GM06990 (cell line): ENCODE measurements around the gene SBF2.

ENCODE experiments used
- DNase-seq: peaks from one replicate; pipeline ENCODE4 v3.0.0-alpha.2; 2011; ENCODE audit not compliant: insufficient read length; ENCODE audit errors: extremely low read depth
- H3K27me3 ChIP-seq: replicated peaks from 2 replicates; pipeline ENCODE4 v1.6.0; 2011; ENCODE audit warnings: low read length; ENCODE audit not compliant: control insufficient read depth, insufficient read depth
- H3K36me3 ChIP-seq: 2 replicates; pipeline ENCODE4 v1.5.1; 2011; ENCODE audit warnings: low read length; ENCODE audit not compliant: control insufficient read depth, insufficient read depth
- H3K4me3 ChIP-seq: replicated peaks from 2 replicates; pipeline ENCODE4 v1.5.1; 2011; ENCODE audit warnings: low read depth, mild to moderate bottlenecking, control low read depth, low read length
- CTCF ChIP-seq: IDR thresholded peaks from 2 replicates; pipeline ENCODE4 v1.5.1; 2011; ENCODE audit warnings: low read length, control low read depth, mild to moderate bottlenecking, inconsistent platforms; ENCODE audit not compliant: insufficient read depth, poor library complexity, severe bottlenecking

Gene SBF2

GRCh38 chr11:10314199-10315072 lies 20.4 kb upstream of the SBF2 start:
- TF ChIP-seq CTCF = no peak
- Histone ChIP-seq H3K4me3 (peak overlapping the region; percentile 40), H3K36me3 (no peaks in the 10 kb centered on the region), H3K27me3 (no peaks in the 10 kb centered on the region)
- peak; percentile 50 for DNase-seq

GRCh38 chr11:10311802-10312201 lies 17.8 kb upstream of the SBF2 start:
- Histone ChIP-seq H3K4me3 (no peak overlapping the region), H3K27me3 (no peaks in the 10 kb centered on the region), H3K36me3 (no peaks in the 10 kb centered on the region)
- no peak for DNase-seq
- TF ChIP-seq CTCF = no peak

GRCh38 chr11:10310301-10310841 lies 16.4 kb upstream of the SBF2 start:
- peak; percentile 52 for DNase-seq
- Histone ChIP-seq H3K27me3 (peaks cover 2% of the 10 kb centered on the region), H3K36me3 (no peaks in the 10 kb centered on the region), H3K4me3 (no peak overlapping the region)
- no peak for TF ChIP-seq CTCF

GRCh38 chr11:10309163-10310093 lies 15.4 kb upstream of the SBF2 start:
- Histone ChIP-seq H3K4me3 (no peak overlapping the region), H3K27me3 (peaks cover 2% of the 10 kb centered on the region), H3K36me3 (no peaks in the 10 kb centered on the region)
- no peak for DNase-seq
- TF ChIP-seq CTCF = no peak

GRCh38 chr11:10308201-10308954 lies 14.4 kb upstream of the SBF2 start:
- peak overlapping the region; percentile 53 for H3K4me3 ChIP-seq
- H3K36me3 ChIP-seq = no peaks in the 10 kb centered on the region
- DNase-seq = no peak
- H3K27me3 ChIP-seq = peaks cover 5% of the 10 kb centered on the region
- no peak for TF ChIP-seq CTCF
